C4-2B (cell line): ENCODE results near the gene SYTL3.

Source experiments
- CTCF ChIP-seq: fragments of 450-650 bp; conservative IDR thresholded peaks from 2 replicates; pipeline ENCODE4 v1.5.1; 2017; ENCODE audit warnings: mild to moderate bottlenecking
- ZFX ChIP-seq: fragments of 450-650 bp; IDR thresholded peaks from 2 replicates; pipeline ENCODE4 v1.6.1; 2017

GRCh38 chr6:158793432-158793831 is 143.6 kb downstream of the SYTL3 start:
- TF ChIP-seq CTCF (no peak), ZFX (no peak)
